HCT116 (cell line): ENCODE results near the gene OLA1. TPM values are rescaled to one million over a fixed set of nuclear protein-coding genes. Genes with fewer than 3 reads are reported as not detected.

Source experiments
- ATAC-seq: fragments of 200-7000 bp; cut with Tn5 transposase; 2 replicates; pipeline ENCODE4 v1.9.1; 2020; ENCODE audit warnings: mild to moderate bottlenecking, moderate library complexity
- BruUV-seq: library from RNA; stranded (reverse); fragments of 400-500 nt; replicated peaks from 2 replicates; lab custom pipeline; 2021; lab: Mats Ljungman, UMichigan
- CTCF ChIA-PET: fragments of 300-600 bp; sonication (Branson Sonifier 250); formaldehyde crosslinking; loops from one replicate; lab custom pipeline; 2021; ENCODE audit warnings: antibody characterized with exemption; lab: Charles Lee
- POLR2A ChIA-PET: fragments of 300-600, 350-600 bp; sonication (Branson Sonifier 250); formaldehyde crosslinking; loops from one replicate; lab custom pipeline; 2021; ENCODE audit warnings: antibody characterized with exemption; lab: Charles Lee
- RAD21 ChIA-PET, 2 experiments: fragments of 300-600 bp; sonication (Branson Sonifier 250); formaldehyde crosslinking; loops; one replicate each; lab custom pipeline; 2023; ENCODE audit warnings: low total read pairs in 2 of 2; ENCODE audit not compliant: uncharacterized antibody in 2 of 2, unreplicated experiment in 2 of 2, low non-redundant PET in 1 of 2; lab: Charles Lee
- DNase-seq: peaks from one replicate; pipeline ENCODE4 v3.0.0-alpha.2; 2010; ENCODE audit warnings: low read depth, low spot score
- H2AFZ ChIP-seq: fragments of 200-600 bp; shearing (Covaris generic), sonication (generic); 2 replicates; pipeline ENCODE4 v1.6.1; 2017; ENCODE audit warnings: low read depth, mixed run types, mixed read lengths, antibody characterized with exemption, low read length; ENCODE audit not compliant: poor library complexity, severe bottlenecking
- H3K27ac ChIP-seq: 2 replicates; pipeline ENCODE4 v1.5.1; 2012; ENCODE audit warnings: low read depth, low read length
- H3K27me3 ChIP-seq: fragments of 200-600 bp; sonication (generic); 2 replicates; pipeline ENCODE4 v1.6.1; 2016; ENCODE audit warnings: mixed run types, low read length, mixed read lengths; ENCODE audit not compliant: insufficient read depth
- H3K36me3 ChIP-seq, 2 experiments: fragments of 200-500 bp in 1 of 2; fragments of 200-600 bp in 1 of 2; sonication (Bioruptor generic) in 1 of 2; sonication (generic) in 1 of 2; 2 replicates each; pipeline versions ENCODE4 v1.5.1 to v1.6.1; 2014 to 2016; ENCODE audit warnings: low read length in 2 of 2, inconsistent platforms in 1 of 2, mixed read lengths in 1 of 2, mixed run types in 1 of 2; ENCODE audit not compliant: insufficient read depth in 2 of 2, control insufficient read depth in 1 of 2
- H3K4me1 ChIP-seq, 2 experiments: fragments of 200-600 bp in 1 of 2; sonication (generic) in 1 of 2; 2 replicates each; pipeline versions ENCODE4 v1.5.1 to v1.6.1; 2012 to 2017; ENCODE audit warnings: low read length in 2 of 2, inconsistent platforms in 1 of 2, mild to moderate bottlenecking in 1 of 2, mixed read lengths in 1 of 2, mixed run types in 1 of 2, moderate library complexity in 1 of 2; ENCODE audit not compliant: insufficient read depth in 2 of 2, control insufficient read depth in 1 of 2
- H3K4me2 ChIP-seq: fragments of 200-600 bp; sonication (generic); 2 replicates; pipeline ENCODE4 v1.6.1; 2017; ENCODE audit warnings: mixed run types, low read length, mixed read lengths
- H3K4me3 ChIP-seq, 2 experiments: fragments of 200-600 bp in 1 of 2; sonication (generic) in 1 of 2; replicated peaks in 1 of 2; 2 replicates each; pipeline ENCODE4 v1.5.1; 2011 to 2016; ENCODE audit warnings: low read length in 2 of 2, control low read depth in 1 of 2, low read depth in 1 of 2, mild to moderate bottlenecking in 1 of 2, mixed read lengths in 1 of 2, mixed run types in 1 of 2
- H3K79me2 ChIP-seq: fragments of 200-600 bp; sonication (generic); 2 replicates; pipeline ENCODE4 v1.6.1; 2017; ENCODE audit warnings: mild to moderate bottlenecking, mixed run types, low read length, moderate library complexity, mixed read lengths; ENCODE audit not compliant: insufficient read depth
- H3K9ac ChIP-seq: fragments of 200-600 bp; sonication (generic); 2 replicates; pipeline ENCODE4 v1.6.1; 2016; ENCODE audit warnings: low read length, mixed read lengths
- H3K9me2 ChIP-seq: fragments of 200-600 bp; sonication (generic), shearing (Covaris generic); 2 replicates; pipeline ENCODE4 v1.6.1; 2017; ENCODE audit warnings: mixed run types, mild to moderate bottlenecking, moderate library complexity; ENCODE audit not compliant: insufficient read depth
- H3K9me3 ChIP-seq, 2 experiments: fragments of 200-500 bp in 1 of 2; fragments of 200-600 bp in 1 of 2; sonication (Bioruptor generic) in 1 of 2; sonication (generic) in 1 of 2; 2 replicates each; pipeline ENCODE4 v1.6.1; 2014 to 2017; ENCODE audit warnings: low read length in 2 of 2, mixed read lengths in 2 of 2, inconsistent platforms in 1 of 2, low read depth in 1 of 2, mild to moderate bottlenecking in 1 of 2, mixed run types in 1 of 2, moderate library complexity in 1 of 2; ENCODE audit not compliant: control insufficient read depth in 1 of 2, insufficient read depth in 1 of 2
- H4K20me1 ChIP-seq: fragments of 200-600 bp; sonication (generic), shearing (Covaris generic); 2 replicates; pipeline ENCODE4 v1.6.1; 2017; ENCODE audit warnings: mixed run types, mild to moderate bottlenecking, moderate library complexity; ENCODE audit not compliant: insufficient read depth
- CBX3 ChIP-seq: IDR thresholded peaks from 2 replicates; pipeline ENCODE4 v1.6.1; 2012; ENCODE audit warnings: low read depth
- CEBPB ChIP-seq: IDR thresholded peaks from 2 replicates; pipeline ENCODE4 v1.6.1; 2012; ENCODE audit warnings: low read depth
- EGR1 ChIP-seq: IDR thresholded peaks from 2 replicates; pipeline ENCODE4 v1.6.1; 2012; ENCODE audit warnings: low read depth
- EZH2phosphoT487 ChIP-seq: fragments of 200-600 bp; IDR thresholded peaks from 2 replicates; pipeline ENCODE4 v1.6.1; 2018; ENCODE audit warnings: antibody characterized with exemption, borderline replicate concordance
- POLR2A ChIP-seq: IDR thresholded peaks from 2 replicates; pipeline ENCODE4 v1.7.0; 2011; ENCODE audit warnings: borderline replicate concordance; ENCODE audit not compliant: insufficient read depth, insufficient read length; ENCODE audit errors: extremely low read depth
- RAD21 ChIP-seq: IDR thresholded peaks from 2 replicates; pipeline ENCODE4 v1.6.1; 2012; ENCODE audit warnings: low read depth, mild to moderate bottlenecking
- SP1 ChIP-seq: IDR thresholded peaks from 2 replicates; pipeline ENCODE4 v1.6.1; 2012; ENCODE audit warnings: low read depth
- intact Hi-C: fragments of 100-400 bp; cut with micrococcal nuclease; formaldehyde crosslinking; loops from 2 replicates; pipeline ENCODE4 v1.10.0; 2022
- total RNA-seq: library from RNA; stranded (reverse); gene quantifications from one replicate; pipeline ENCODE4 v1.2.1, GENCODE V29; 2021; ENCODE audit not compliant: unreplicated experiment
- TF ChIP-seq, protein P1 (sequence below): IDR thresholded peaks from 2 replicates; pipeline ENCODE4 v1.6.1; 2012
- TF ChIP-seq, protein P2 (sequence below), 3 experiments: fragments of 200-600 bp in 1 of 3; sonication (generic) in 1 of 3; IDR thresholded peaks in 2 of 3; conservative IDR thresholded peaks in 1 of 3; 2 replicates each; pipeline ENCODE4 v1.5.1; 2012 to 2017; ENCODE audit warnings: low read depth in 2 of 3, low read length in 2 of 3, antibody characterized with exemption in 1 of 3, borderline replicate concordance in 1 of 3, control low read depth in 1 of 3, mild to moderate bottlenecking in 1 of 3, mixed read lengths in 1 of 3, mixed run types in 1 of 3, moderate library complexity in 1 of 3; ENCODE audit not compliant: insufficient read depth in 1 of 3

OLA1 gene
- total RNA-seq, 1 experiment from 2014 or later = 219 TPM

DNA sequence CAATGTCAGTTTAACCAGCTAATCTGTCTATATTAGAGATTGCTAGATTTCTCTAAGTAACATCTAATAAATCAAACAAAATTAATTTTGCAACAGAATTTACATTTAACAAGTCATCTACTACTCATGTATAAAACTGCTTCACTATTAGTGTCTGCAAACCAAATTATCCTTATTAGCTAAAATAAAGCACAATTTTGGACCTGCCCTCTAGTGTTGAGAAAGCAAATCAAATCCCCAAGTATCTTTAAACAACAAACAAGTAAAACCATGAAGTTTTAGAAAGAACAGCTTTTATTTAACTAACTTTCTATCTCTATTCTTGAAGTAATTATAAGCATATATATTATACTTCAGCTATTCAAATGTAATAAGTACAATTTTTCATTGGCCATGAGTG, 170.1 kb downstream of the OLA1 start:
- TF ChIP-seq RAD21 (peak; percentile 32; the same call in 1 of the 2 replicates), SP1 (no peak), EZH2phosphoT487 (no peak), CEBPB (no peak)
- TF ChIP-seq, protein P1, sequence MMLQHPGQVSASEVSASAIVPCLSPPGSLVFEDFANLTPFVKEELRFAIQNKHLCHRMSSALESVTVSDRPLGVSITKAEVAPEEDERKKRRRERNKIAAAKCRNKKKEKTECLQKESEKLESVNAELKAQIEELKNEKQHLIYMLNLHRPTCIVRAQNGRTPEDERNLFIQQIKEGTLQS = no peak
- TF ChIP-seq, protein P2, sequence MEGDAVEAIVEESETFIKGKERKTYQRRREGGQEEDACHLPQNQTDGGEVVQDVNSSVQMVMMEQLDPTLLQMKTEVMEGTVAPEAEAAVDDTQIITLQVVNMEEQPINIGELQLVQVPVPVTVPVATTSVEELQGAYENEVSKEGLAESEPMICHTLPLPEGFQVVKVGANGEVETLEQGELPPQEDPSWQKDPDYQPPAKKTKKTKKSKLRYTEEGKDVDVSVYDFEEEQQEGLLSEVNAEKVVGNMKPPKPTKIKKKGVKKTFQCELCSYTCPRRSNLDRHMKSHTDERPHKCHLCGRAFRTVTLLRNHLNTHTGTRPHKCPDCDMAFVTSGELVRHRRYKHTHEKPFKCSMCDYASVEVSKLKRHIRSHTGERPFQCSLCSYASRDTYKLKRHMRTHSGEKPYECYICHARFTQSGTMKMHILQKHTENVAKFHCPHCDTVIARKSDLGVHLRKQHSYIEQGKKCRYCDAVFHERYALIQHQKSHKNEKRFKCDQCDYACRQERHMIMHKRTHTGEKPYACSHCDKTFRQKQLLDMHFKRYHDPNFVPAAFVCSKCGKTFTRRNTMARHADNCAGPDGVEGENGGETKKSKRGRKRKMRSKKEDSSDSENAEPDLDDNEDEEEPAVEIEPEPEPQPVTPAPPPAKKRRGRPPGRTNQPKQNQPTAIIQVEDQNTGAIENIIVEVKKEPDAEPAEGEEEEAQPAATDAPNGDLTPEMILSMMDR (IDR thresholded peaks at IDR 0.05 in 2 of 3, conservative IDR thresholded peaks at IDR 0.05 in 1 of 3; ENCODE audit: borderline replicate concordance in 1 of 3, insufficient read depth in 1 of 3, low read depth in 2 of 3, low read length in 2 of 3) = peak; percentile 27 to 59 (median 43); a peak in 5 of 6 replicates
- no peak overlapping the region for H3K4me3 ChIP-seq
- H3K79me2 ChIP-seq = peaks cover 11% of the 10 kb centered on the region; the same call in 1 of the 2 replicates
- ChIA-PET POLR2A (no interaction called here), RAD21 (no interaction called here), CTCF (interaction anchor here (0.7 to 1.7 kb wide), 6 partner anchors 18 to 677 kb away, joined by 3 to 6 read pairs (median 4); no protein-coding TSS in a partner anchor)
- no peak overlapping the region for H3K27ac ChIP-seq
- H3K9ac ChIP-seq = no peak overlapping the region
- intact Hi-C loops = loop anchor here (5.0 kb wide), 1 partner anchor 264 kb away; no protein-coding TSS in a partner anchor
- H3K9me2 ChIP-seq = no peaks in the 10 kb centered on the region
- H2AFZ ChIP-seq = no peak overlapping the region
- ATAC-seq (no peak), DNase-seq (no peak)
- no peaks in the 10 kb centered on the region; the same call in 1 of the 2 replicates for H4K20me1 ChIP-seq
- no peaks in the 10 kb centered on the region for H3K9me3 ChIP-seq
- H3K27me3 ChIP-seq = no peaks in the 10 kb centered on the region
- no TSS peak for BruUV-seq
- H3K36me3 ChIP-seq = peaks cover 0 to 11% of the 10 kb centered on the region in 2 experiments; a peak in 3 of 4 replicates
- no peaks in the 10 kb centered on the region for H3K4me1 ChIP-seq
- H3K4me2 ChIP-seq = no peak overlapping the region

DNA sequence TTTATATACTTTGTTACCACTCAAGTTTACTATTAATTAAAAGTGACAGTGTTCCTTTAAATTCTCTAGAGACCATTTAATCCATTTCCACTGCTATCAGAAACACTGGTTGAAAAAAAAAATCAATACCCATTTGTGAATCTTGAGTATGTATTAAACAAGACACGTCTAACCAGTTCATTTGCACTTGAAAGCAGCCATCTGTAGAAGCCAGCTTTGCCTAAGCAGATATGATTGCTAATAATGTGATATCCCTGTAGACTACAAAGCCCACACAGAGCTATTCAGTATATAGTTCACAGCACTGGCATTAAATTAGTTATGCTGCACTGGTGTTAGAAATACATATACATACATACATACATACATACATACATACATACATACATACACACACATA, 171.4 kb downstream of the OLA1 start:
- H3K9me2 ChIP-seq = no peaks in the 10 kb centered on the region
- no TSS peak for BruUV-seq
- CTCF ChIA-PET = interaction anchor here (1.2 kb wide), 1 partner anchor 264 kb away, joined by 3 read pairs; no protein-coding TSS in a partner anchor
- H2AFZ ChIP-seq = no peak overlapping the region
- ATAC-seq = no peak
- H3K9me3 ChIP-seq = no peaks in the 10 kb centered on the region
- no peaks in the 10 kb centered on the region for H3K27me3 ChIP-seq
- no peak for DNase-seq
- H3K4me3 ChIP-seq = no peak overlapping the region
- POLR2A ChIA-PET = interaction anchor here (0.6 kb wide), 1 partner anchor 701 kb away, joined by 4 read pairs; no protein-coding TSS in a partner anchor
- H3K4me2 ChIP-seq = no peak overlapping the region
- intact Hi-C loops = loop anchor here (5.0 kb wide), 1 partner anchor 265 kb away; no protein-coding TSS in a partner anchor
- TF ChIP-seq POLR2A = no peak
- no peak for TF ChIP-seq EGR1
- no peak for TF ChIP-seq CBX3
- no peak for TF ChIP-seq SP1
- TF ChIP-seq, all 23 proteins: peak for 0
- no peak overlapping the region for H3K27ac ChIP-seq
- no peaks in the 10 kb centered on the region; the same call in 1 of the 2 replicates for H4K20me1 ChIP-seq
- peaks cover 6% of the 10 kb centered on the region; the same call in 1 of the 2 replicates for H3K79me2 ChIP-seq
- H3K36me3 ChIP-seq = peaks cover 0 to 11% of the 10 kb centered on the region in 2 experiments; a peak in 3 of 4 replicates
- RAD21 ChIA-PET = no interaction called here
- no peaks in the 10 kb centered on the region for H3K4me1 ChIP-seq
- H3K9ac ChIP-seq = no peak overlapping the region
